ENCODE results near the gene LRRC42.
"Not testable (repeated sequence)": the region's sequence is repeated elsewhere in the genome, so short reads cannot be mapped to it uniquely, and the experiment has no call there.

The LRRC42 gene

DNA sequence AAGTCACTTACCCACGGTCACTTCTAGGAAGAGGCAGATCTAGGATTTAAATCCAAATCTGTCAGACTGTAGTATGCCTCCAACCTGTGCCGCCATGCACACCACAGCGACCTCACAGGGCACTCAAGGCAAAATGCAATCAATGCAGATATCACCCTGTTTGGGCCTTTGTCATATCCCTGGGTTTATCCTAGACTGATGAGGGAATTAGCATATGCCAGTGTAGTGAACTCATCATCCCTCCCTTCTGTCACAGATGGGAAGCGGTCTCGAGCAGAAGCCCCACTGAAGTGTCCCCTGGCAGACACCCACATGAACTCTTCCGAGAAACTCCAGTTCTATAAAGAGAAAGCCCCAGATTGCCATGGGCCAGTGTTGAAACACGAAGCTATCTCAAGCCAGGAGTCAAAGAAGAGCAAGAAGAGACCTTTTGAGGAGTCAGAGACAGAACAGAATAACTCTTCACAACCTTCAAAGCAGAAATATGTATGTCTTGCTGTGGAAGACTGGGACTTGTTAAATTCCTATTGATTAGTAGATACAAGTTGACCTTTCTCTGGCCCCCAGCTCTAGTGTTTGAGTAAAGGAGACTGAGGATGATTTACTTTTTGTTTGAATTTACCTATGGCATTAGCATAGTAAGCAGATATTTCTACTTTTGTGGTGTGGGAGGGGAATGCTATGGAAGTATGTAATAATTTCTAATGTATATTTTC lies 21.4 kb downstream of the LRRC42 start:
- in situ Hi-C loops (cut with HindIII; ENCODE audit: low pct_ligation_motif_present, low sequenced_read_pairs): no loop called here
- Histone ChIP-seq H3K4me3 (ENCODE audit: low read depth, low read length) (no peak overlapping the region), H3K27me3 (replicated peaks) (no peaks in the 10 kb centered on the region), H3K36me3 (replicated peaks) (peaks cover 38% of the 10 kb centered on the region), H3K27ac (no peak overlapping the region)
- no peak for DNase-seq
- TF ChIP-seq, protein P1, sequence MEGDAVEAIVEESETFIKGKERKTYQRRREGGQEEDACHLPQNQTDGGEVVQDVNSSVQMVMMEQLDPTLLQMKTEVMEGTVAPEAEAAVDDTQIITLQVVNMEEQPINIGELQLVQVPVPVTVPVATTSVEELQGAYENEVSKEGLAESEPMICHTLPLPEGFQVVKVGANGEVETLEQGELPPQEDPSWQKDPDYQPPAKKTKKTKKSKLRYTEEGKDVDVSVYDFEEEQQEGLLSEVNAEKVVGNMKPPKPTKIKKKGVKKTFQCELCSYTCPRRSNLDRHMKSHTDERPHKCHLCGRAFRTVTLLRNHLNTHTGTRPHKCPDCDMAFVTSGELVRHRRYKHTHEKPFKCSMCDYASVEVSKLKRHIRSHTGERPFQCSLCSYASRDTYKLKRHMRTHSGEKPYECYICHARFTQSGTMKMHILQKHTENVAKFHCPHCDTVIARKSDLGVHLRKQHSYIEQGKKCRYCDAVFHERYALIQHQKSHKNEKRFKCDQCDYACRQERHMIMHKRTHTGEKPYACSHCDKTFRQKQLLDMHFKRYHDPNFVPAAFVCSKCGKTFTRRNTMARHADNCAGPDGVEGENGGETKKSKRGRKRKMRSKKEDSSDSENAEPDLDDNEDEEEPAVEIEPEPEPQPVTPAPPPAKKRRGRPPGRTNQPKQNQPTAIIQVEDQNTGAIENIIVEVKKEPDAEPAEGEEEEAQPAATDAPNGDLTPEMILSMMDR (IDR thresholded peaks at IDR 0.05; ENCODE audit: low read depth, low read length, missing control alignments): no peak

DNA sequence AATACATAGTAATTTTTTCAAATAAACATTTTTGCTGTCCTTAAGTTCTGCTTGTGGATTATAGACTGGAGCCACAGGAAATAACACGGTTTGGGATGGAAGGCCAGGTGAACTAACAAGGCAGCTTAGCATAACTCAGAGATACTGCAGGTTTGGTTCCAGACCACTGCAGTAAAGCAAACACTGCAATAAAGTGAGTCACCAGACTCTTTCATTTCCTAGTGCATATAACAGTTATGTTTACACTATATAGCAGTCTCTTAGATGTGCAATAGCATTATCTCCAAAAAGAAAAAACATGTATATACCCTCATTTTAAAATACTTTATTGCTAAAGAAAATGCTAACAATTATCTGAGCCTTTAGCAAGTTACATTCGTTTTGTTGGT lies 22.0 kb downstream of the LRRC42 start:
- Histone ChIP-seq H3K27me3 (replicated peaks) (no peaks in the 10 kb centered on the region), H3K36me3 (replicated peaks) (peaks cover 32% of the 10 kb centered on the region), H3K4me3 (ENCODE audit: low read depth, low read length) (no peak overlapping the region), H3K27ac (no peak overlapping the region)
- peak; percentile 44 for DNase-seq
- TF ChIP-seq, protein P1 (IDR thresholded peaks at IDR 0.05; ENCODE audit: low read depth, low read length, missing control alignments): no peak
- in situ Hi-C loops (cut with HindIII; ENCODE audit: low pct_ligation_motif_present, low sequenced_read_pairs): no loop called here

DNA sequence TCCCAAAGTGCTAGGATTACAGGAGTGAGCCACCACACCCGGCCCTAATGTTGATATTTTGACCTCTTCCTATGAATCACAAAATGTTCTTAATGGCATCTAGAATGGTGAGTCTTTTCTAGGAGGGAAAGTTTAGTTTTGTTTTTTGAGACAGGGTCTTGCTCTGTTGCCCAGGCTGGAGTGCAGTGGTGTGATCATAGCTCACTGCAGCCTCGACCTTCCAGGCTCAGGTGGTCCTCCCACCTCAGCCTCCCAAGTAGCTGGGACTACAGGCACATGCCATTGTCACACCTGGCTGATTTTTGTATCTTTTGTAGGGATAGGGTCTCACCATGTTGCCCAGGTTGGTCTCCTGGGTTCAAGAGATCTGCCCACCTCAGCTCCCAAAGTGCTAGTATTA lies 23.2 kb downstream of the LRRC42 start:
- DNase-seq; H3K27ac ChIP-seq; H3K4me3 ChIP-seq (ENCODE audit: low read depth, low read length); in situ Hi-C loops (cut with HindIII; ENCODE audit: low pct_ligation_motif_present, low sequenced_read_pairs); H3K27me3 ChIP-seq (replicated peaks): not testable (repeated sequence)
- H3K36me3 ChIP-seq (replicated peaks): peaks cover 25% of the 10 kb centered on the region

DNA sequence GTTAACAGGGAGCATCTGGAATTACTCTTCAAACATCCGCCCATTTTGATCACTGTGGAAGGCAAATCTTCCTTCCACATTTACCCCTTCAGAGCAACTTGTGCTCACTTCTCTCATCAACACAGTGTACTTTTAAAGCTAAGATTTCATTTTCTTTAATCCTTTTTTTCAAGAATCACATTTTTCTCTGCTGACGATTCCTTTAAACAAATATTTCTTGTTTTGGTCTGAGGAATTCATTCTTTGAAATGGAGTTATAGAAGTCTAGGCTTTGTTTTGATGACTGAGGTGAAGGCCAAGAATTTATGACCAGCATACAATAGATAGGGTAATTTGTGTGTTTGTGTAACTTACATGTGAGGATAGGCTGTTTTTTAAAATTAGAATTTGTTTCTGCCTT lies 25.6 kb downstream of the LRRC42 start:
- peak; percentile 25 for DNase-seq
- Histone ChIP-seq H3K27ac (peak overlapping the region; percentile 48), H3K4me3 (ENCODE audit: low read depth, low read length) (no peak overlapping the region), H3K36me3 (replicated peaks) (peaks cover 14% of the 10 kb centered on the region), H3K27me3 (replicated peaks) (no peaks in the 10 kb centered on the region)
- TF ChIP-seq, protein P1 (IDR thresholded peaks at IDR 0.05; ENCODE audit: low read depth, low read length, missing control alignments): no peak
- in situ Hi-C loops (cut with HindIII; ENCODE audit: low pct_ligation_motif_present, low sequenced_read_pairs): no loop called here

DNA sequence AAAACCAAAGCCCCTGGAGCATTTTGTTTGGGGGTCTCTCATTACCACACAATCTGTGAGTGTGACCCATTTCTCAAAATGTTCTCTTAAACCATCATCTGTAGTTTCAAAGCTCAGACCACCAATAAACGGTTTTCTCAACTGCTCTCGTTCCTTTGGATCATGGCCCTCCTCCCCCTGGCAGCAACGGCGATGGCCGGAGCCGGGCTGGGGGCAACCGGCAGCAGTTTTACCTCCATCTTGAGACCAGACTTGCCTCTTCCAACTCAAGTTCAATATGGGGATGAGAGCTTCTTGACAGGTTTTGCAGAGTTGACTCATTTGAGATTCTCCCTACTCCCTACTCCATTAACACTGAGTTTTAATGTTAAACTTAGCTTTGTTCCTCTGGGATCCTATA lies 29.7 kb downstream of the LRRC42 start:
- no peaks in the 10 kb centered on the region for H3K36me3 ChIP-seq (replicated peaks)

DNA sequence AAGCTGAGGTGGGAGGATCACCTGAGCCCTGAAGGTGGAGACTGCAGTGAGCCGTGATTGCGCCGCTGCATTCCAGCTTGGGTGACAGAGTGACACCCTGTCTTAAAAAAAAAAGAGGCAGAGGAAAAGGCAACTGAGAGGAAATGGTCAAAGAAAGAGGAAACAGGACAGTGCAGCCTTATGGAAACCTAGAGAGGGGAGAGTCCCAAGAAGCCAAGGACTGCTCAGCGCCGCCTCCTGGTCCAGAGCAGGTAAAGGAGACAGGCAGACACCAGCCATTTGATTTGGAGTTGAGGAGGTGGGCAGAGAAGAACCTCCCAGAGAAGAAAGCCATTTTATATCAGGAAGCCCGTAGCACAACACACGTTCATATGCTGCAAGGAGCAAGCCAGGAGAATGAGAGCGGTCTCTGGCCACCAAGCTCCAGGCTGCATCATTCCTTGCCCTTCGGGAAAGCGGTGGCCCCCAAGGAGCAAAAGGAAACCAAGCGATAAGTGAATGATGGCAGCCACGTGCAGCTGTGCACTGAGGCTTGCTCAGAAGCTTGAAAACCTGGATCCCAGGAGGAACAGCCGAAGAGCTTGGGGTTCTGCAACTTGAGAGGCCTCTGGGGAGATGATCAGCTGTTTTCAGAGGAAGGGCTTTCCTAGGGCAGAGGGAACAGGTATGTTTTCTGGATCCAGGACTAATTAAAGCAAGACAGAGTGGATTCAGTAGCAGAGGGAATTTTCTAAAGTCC lies 33.7 kb downstream of the LRRC42 start:
- no peaks in the 10 kb centered on the region for H3K36me3 ChIP-seq (replicated peaks)
- H3K4me3 ChIP-seq (ENCODE audit: low read depth, low read length): no peak overlapping the region
- TF ChIP-seq, protein P1 (IDR thresholded peaks at IDR 0.05; ENCODE audit: low read depth, low read length, missing control alignments): no peak
- in situ Hi-C loops (cut with HindIII; ENCODE audit: low pct_ligation_motif_present, low sequenced_read_pairs): no loop called here
- no peaks in the 10 kb centered on the region for H3K27me3 ChIP-seq (replicated peaks)
- DNase-seq: no peak
- H3K27ac ChIP-seq: no peak overlapping the region

More for the DNA sequence above, 29.7 kb downstream of the LRRC42 start:
- TF ChIP-seq, protein P1 (IDR thresholded peaks at IDR 0.05; ENCODE audit: low read depth, low read length, missing control alignments): no peak
- in situ Hi-C loops (cut with HindIII; ENCODE audit: low pct_ligation_motif_present, low sequenced_read_pairs): no loop called here
- no peak overlapping the region for H3K27ac ChIP-seq
- no peak overlapping the region for H3K4me3 ChIP-seq (ENCODE audit: low read depth, low read length)
- H3K27me3 ChIP-seq (replicated peaks): no peaks in the 10 kb centered on the region
- DNase-seq: no peak

Measured in brain microvascular endothelial cell (primary cell).